IPS DF 4.7 (cell line): ENCODE results near the gene SYT8.

ENCODE experiments used
- DNase-seq: peaks from one replicate; pipeline ENCODE4 v3.0.0-alpha.2; 2013; ENCODE audit warnings: low spot score; ENCODE audit errors: extremely low read depth

SYT8 gene

GRCh38 chr11:1817511-1817910 is 17.3 kb upstream of the SYT8 start:
- DNase-seq, result no peak

- DNase-seq, result no peak
These were observed 15.7 kb upstream of the SYT8 start for GRCh38 chr11:1819074-1819473.

GRCh38 chr11:1820463-1821325 is 14.1 kb upstream of the SYT8 start:
- DNase-seq, result no peak

- DNase-seq, result no peak
These were observed 13.2 kb upstream of the SYT8 start for GRCh38 chr11:1821562-1821961.

- no peak for DNase-seq
These were observed 12.0 kb upstream of the SYT8 start for GRCh38 chr11:1822648-1823375.

- no peak for DNase-seq
These were observed 11.2 kb upstream of the SYT8 start for GRCh38 chr11:1823376-1824220.

- no peak for DNase-seq
These were observed 10.4 kb upstream of the SYT8 start for GRCh38 chr11:1824221-1825038.

- peak; percentile 25 for DNase-seq
These were observed 9.6 kb upstream of the SYT8 start for GRCh38 chr11:1825039-1825740.

- DNase-seq, result no peak
These were observed 8.9 kb upstream of the SYT8 start for GRCh38 chr11:1825785-1826451.

- DNase-seq, result no peak
These were observed 8.2 kb upstream of the SYT8 start for GRCh38 chr11:1826552-1827094.

- no peak for DNase-seq
These were observed 7.5 kb upstream of the SYT8 start for GRCh38 chr11:1827095-1827813.

- DNase-seq, result no peak
These were observed 6.9 kb upstream of the SYT8 start for GRCh38 chr11:1827931-1828330.

- DNase-seq, result no peak
These were observed 6.2 kb upstream of the SYT8 start for GRCh38 chr11:1828542-1828941.

GRCh38 chr11:1829039-1829820 is 5.6 kb upstream of the SYT8 start:
- no peak for DNase-seq

GRCh38 chr11:1830004-1830321 is 4.8 kb upstream of the SYT8 start:
- DNase-seq, result no peak

- DNase-seq, result no peak
These were observed 4.2 kb upstream of the SYT8 start for GRCh38 chr11:1830322-1831223.
